GM12865 (cell line): Measurements from ENCODE around the gene ZNF836.
"Not testable (repeated sequence)": the region's sequence is repeated elsewhere in the genome, so short reads cannot be mapped to it uniquely, and the experiment has no call there.

Source experiments
- DNase-seq: peaks from one replicate; pipeline ENCODE4 v3.0.0; 2010; ENCODE audit warnings: low read depth
- H3K4me3 ChIP-seq: 2 replicates; pipeline ENCODE4 v1.5.1; 2011; ENCODE audit warnings: mild to moderate bottlenecking, low read depth, low read length, control low read depth
- CTCF ChIP-seq: IDR thresholded peaks from 2 replicates; pipeline ENCODE4 v1.5.1; 2011; ENCODE audit warnings: low read length, control low read depth, low read depth, inconsistent platforms; ENCODE audit not compliant: insufficient read depth; ENCODE audit errors: missing control alignments

The ZNF836 gene

GRCh38 chr19:52212572-52213255 is 41.3 kb upstream of the ZNF836 start:
- TF ChIP-seq CTCF: no peak
- no peak for DNase-seq
- no peak overlapping the region for H3K4me3 ChIP-seq

- no peak for DNase-seq
- TF ChIP-seq CTCF: no peak
- H3K4me3 ChIP-seq: no peak overlapping the region
Measured at GRCh38 chr19:52211926-52212571, 40.6 kb upstream of the ZNF836 start.

GRCh38 chr19:52211203-52211602 is 39.8 kb upstream of the ZNF836 start:
- DNase-seq: no peak
- no peak for TF ChIP-seq CTCF

GRCh38 chr19:52206481-52206880 is 35.1 kb upstream of the ZNF836 start:
- TF ChIP-seq CTCF: no peak
- H3K4me3 ChIP-seq: no peak overlapping the region
- DNase-seq: no peak

More at GRCh38 chr19:52211203-52211602, 39.8 kb upstream of the ZNF836 start:
- H3K4me3 ChIP-seq: no peak overlapping the region

GRCh38 chr19:52200755-52201391 is 29.5 kb upstream of the ZNF836 start:
- DNase-seq, H3K4me3 ChIP-seq: not testable (repeated sequence)

GRCh38 chr19:52200044-52200443 is 28.6 kb upstream of the ZNF836 start:
- no peak for TF ChIP-seq CTCF
- no peak overlapping the region for H3K4me3 ChIP-seq
- no peak for DNase-seq

- no peak for TF ChIP-seq CTCF
- no peak for DNase-seq
- no peak overlapping the region for H3K4me3 ChIP-seq
Measured at GRCh38 chr19:52198678-52199077, 27.3 kb upstream of the ZNF836 start.
